Bronchial epithelial cell (primary cell): ENCODE results near the gene PPARGC1A. TPM values are rescaled to one million over a fixed set of nuclear protein-coding genes. Genes with fewer than 3 reads are reported as not detected.

ENCODE experiments used
- DNase-seq: peaks from one replicate; pipeline ENCODE4 v3.0.0-alpha.2; 2010; ENCODE audit warnings: low read depth
- FAIRE-seq: peaks from 2 replicates; lab custom pipeline; 2011; peaks lifted over from hg19 to GRCh38; lab: Jason Lieb, UNC
- H3K27me3 ChIP-seq: 2 replicates; pipeline ENCODE4 v1.5.1; 2011; ENCODE audit warnings: low read length; ENCODE audit not compliant: control insufficient read depth, insufficient read depth
- H3K36me3 ChIP-seq: 2 replicates; pipeline ENCODE4 v1.5.1; 2011; ENCODE audit warnings: low read length; ENCODE audit not compliant: control insufficient read depth, insufficient read depth
- H3K4me3 ChIP-seq: 2 replicates; pipeline ENCODE4 v1.5.1; 2011; ENCODE audit warnings: mild to moderate bottlenecking, low read depth, low read length, control low read depth
- total RNA-seq: library from RNA; depleted of rRNA; stranded (reverse); fragments of >200 nt; gene quantifications from 2 replicates; pipeline ENCODE4 v1.2.1, GENCODE V29; 2014
- TF ChIP-seq, protein P1 (sequence below): IDR thresholded peaks from 2 replicates; pipeline ENCODE4 v1.5.1; 2011; ENCODE audit warnings: mild to moderate bottlenecking, moderate library complexity, low read length, control low read depth, inconsistent platforms; ENCODE audit not compliant: insufficient read depth, severe bottlenecking

PPARGC1A gene
- total RNA-seq, 1 donor from 2014 or later = 1.6 TPM

DNA sequence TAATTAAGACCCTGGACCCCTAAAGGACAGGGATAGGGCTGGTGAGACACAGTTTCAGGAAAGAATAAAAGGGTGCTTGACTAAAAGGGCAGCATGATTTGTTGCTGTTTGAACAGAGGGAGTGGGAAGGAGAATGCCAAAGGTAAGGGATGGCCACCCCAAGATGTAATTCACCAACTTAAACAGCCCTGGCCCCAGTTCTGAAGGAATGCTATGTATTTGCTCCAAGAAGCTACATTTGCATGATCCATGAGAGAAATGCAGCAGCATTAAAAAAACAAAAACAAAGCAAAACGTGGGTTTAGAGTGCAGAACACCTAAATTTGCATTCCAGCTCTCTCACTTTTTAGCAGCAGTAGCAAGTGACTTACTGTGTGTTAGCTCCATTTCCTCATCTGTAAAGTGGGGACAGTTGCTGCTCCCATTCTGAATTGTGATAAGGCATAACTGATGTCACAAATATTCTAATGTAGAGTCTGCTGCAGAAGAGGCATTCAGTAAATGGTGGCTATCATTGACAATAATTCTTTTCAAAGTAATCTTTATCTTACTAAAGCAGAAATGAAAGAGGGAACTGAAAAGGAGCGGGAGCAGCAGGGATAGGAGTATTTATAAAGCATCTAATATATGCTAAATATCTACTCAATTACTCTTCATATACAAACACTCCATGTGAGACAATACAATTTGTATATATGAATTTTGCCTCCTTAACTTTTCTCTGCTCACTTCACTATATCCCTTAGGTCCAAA, 115.8 kb downstream of the PPARGC1A start:
- Histone ChIP-seq H3K27me3 (no peaks in the 10 kb centered on the region), H3K4me3 (no peak overlapping the region), H3K36me3 (no peaks in the 10 kb centered on the region)
- DNase-seq (no peak), FAIRE-seq (no peak)
- TF ChIP-seq, protein P1, sequence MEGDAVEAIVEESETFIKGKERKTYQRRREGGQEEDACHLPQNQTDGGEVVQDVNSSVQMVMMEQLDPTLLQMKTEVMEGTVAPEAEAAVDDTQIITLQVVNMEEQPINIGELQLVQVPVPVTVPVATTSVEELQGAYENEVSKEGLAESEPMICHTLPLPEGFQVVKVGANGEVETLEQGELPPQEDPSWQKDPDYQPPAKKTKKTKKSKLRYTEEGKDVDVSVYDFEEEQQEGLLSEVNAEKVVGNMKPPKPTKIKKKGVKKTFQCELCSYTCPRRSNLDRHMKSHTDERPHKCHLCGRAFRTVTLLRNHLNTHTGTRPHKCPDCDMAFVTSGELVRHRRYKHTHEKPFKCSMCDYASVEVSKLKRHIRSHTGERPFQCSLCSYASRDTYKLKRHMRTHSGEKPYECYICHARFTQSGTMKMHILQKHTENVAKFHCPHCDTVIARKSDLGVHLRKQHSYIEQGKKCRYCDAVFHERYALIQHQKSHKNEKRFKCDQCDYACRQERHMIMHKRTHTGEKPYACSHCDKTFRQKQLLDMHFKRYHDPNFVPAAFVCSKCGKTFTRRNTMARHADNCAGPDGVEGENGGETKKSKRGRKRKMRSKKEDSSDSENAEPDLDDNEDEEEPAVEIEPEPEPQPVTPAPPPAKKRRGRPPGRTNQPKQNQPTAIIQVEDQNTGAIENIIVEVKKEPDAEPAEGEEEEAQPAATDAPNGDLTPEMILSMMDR = no peak

DNA sequence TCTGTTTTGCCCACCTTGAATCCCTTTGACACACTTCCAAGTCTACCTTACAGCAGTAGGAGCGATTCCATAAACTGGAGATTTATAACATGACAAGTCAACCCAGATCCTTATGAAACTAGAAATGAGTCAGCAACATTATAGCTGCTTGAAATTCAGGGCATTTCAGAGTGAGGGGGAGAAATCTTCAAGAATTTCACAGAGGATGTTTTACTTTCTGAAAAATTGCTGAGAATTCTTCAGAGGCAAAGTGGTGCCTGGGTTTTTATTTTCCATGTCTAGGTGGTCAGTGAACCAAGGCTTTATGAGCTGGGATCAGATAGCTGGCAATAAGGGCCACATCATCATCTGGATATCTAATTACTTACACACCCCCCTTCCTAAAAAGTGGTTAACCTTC, 119.8 kb downstream of the PPARGC1A start:
- no peaks in the 10 kb centered on the region for H3K36me3 ChIP-seq
- TF ChIP-seq, protein P1 = no peak
- H3K4me3 ChIP-seq = no peak overlapping the region
- H3K27me3 ChIP-seq = no peaks in the 10 kb centered on the region
- FAIRE-seq (no peak), DNase-seq (peak; percentile 1)

DNA sequence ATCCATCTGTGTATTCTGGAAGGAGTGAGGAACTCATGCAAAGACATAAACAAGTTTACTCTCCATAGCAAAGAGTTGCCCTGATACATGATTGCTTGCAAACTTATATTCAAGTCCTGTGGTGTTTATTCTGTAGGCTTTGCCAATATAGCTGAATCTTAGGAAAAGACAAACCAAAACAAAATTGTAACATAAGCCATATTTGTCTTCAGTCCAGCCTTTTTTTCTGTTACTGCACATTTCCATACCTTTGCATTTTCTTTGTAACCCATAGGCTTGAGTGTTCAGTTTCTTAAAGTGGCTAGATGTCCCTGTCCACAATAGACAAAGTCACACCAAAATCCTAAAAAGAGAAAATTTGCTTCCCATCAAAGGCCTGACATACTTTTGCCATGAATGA, 120.4 kb downstream of the PPARGC1A start:
- TF ChIP-seq, protein P1 = no peak
- H3K27me3 ChIP-seq = no peaks in the 10 kb centered on the region
- no peaks in the 10 kb centered on the region for H3K36me3 ChIP-seq
- DNase-seq = no peak
- FAIRE-seq = no peak
- no peak overlapping the region for H3K4me3 ChIP-seq

DNA sequence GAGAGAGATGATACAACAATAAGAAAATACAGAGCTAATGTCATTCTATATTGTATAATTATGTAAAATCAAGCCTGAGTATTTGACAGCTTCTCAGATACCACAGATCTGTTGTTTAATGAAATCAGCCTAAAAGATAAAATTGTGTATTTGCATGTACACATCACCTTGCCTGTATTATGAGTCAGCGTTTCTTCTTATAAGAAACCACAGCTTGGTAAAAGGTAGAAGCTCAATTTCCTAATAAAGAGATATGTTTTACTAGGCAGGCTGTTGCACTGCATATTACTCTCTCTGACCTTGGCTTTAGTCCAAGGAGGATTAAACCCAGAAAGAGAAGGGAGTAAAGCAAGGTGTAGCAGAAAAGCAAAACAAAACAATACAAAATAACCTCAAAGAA, 121.3 kb downstream of the PPARGC1A start:
- DNase-seq (peak; percentile 28), FAIRE-seq (no peak)
- Histone ChIP-seq H3K27me3 (no peaks in the 10 kb centered on the region), H3K36me3 (no peaks in the 10 kb centered on the region), H3K4me3 (no peak overlapping the region)
- TF ChIP-seq, protein P1 = no peak

DNA sequence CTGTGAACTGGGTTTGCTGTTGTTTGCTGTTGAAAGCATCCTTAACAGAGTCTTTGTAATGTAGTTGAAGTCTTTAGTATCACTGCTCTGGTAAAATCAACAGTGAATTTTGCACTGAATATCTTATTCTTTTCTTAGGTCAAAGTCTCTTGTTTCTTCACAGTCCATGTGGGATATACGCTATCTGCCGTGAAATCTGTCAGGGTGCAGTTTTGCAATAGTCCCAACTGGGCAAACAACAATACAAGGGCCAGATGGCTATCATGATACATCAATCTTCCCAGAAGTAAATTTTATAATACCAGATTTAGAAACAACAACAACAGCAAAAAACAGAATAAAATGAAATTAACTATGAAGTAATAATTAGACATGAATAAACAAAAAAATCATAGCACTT, 123.5 kb downstream of the PPARGC1A start:
- Histone ChIP-seq H3K4me3 (no peak overlapping the region), H3K27me3 (no peaks in the 10 kb centered on the region), H3K36me3 (no peaks in the 10 kb centered on the region)
- FAIRE-seq = no peak
- TF ChIP-seq, protein P1 = no peak
- no peak for DNase-seq

DNA sequence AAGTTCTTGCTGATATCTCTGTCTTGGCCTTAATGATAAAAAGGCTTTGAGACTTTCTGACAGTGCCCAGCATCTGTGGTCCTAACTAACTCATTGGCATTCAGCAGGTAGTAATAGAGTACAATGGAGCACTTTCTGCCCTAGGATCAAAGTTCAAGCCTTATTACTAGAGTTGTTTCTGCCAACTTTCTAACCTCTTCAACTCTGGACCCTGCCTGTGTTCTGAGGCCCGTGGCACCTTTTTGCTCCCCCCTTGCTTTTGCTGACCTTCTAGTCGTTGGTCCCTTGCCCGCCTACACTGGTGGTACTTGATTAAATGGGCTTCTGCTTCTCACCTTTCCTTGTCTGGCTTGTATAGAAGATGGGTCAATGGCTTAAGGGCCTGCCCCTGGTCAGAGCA, 126.3 kb downstream of the PPARGC1A start:
- TF ChIP-seq, protein P1 = no peak
- H3K27me3 ChIP-seq = no peaks in the 10 kb centered on the region
- no peak for DNase-seq
- no peaks in the 10 kb centered on the region for H3K36me3 ChIP-seq
- no peak overlapping the region for H3K4me3 ChIP-seq
- FAIRE-seq = no peak
